Fibroblast of lung (primary cell): ENCODE data around the gene COL6A2.

ENCODE experiments used
- CTCF ChIP-seq, 2 donors: IDR thresholded peaks in 1 of 2; conservative IDR thresholded peaks in 1 of 2; 1 replicate in 1 of 2; 2 replicates in 1 of 2; pipeline ENCODE4 v1.5.1; 2011 to 2012; ENCODE audit warnings: low read length in 2 of 2, control low read depth in 1 of 2, inconsistent platforms in 1 of 2, low read depth in 1 of 2, mild to moderate bottlenecking in 1 of 2
- EZH2 ChIP-seq: IDR thresholded peaks from 2 replicates; pipeline ENCODE4 v1.5.1; 2012; ENCODE audit warnings: low read length, control low read depth, mild to moderate bottlenecking; ENCODE audit errors: missing control alignments

GRCh38 chr21:46153247-46154154, 55.6 kb downstream of the COL6A2 start:
- TF ChIP-seq CTCF (conservative IDR thresholded peaks at IDR 0.05 in 1 of 2, IDR thresholded peaks at IDR 0.05 in 1 of 2; ENCODE audit: low read depth in 1 of 2, low read length in 2 of 2) (peak; percentile 71 to 86), EZH2 (no peak)
